ENCODE measurements around the gene VPS13C. TPM values are rescaled to one million over a fixed set of nuclear protein-coding genes. Genes with fewer than 3 reads are reported as not detected.
"Not testable (repeated sequence)": the region's sequence is repeated elsewhere in the genome, so short reads cannot be mapped to it uniquely, and the experiment has no call there.

Gene VPS13C
- total RNA-seq, 8 experiments from 2014 or later, result 31.2 to 166 (median 63.2) TPM

- in situ Hi-C loops (cut with MboI; ENCODE audit: low pct_unique_long_range_greater_than_20kb in 2 of 9, low sequenced_read_pairs in 9 of 9, unreplicated experiment in 9 of 9), result loop anchor here in 1 of 9 experiments (25.0 kb wide), 1 partner anchor 260 kb away; no protein-coding TSS in a partner anchor
- Histone ChIP-seq H3K4me3 (no peak overlapping the region), H3K4me1 (replicated peaks in 1 of 2) (no peaks in the 10 kb centered on the region), H3K27ac (no peak overlapping the region)
- WGBS, 10 experiments, result 83 to 100% (median 100%) methylated on average over 1 of the region's 1 CpG; no CpG with 5 or more reads in 4 of the 10 experiments
- ATAC-seq (replicated peaks in 6 of 8), result no peak
These were observed 7.5 kb downstream of the VPS13C start for GRCh38 chr15:62052713-62053112.

DNA sequence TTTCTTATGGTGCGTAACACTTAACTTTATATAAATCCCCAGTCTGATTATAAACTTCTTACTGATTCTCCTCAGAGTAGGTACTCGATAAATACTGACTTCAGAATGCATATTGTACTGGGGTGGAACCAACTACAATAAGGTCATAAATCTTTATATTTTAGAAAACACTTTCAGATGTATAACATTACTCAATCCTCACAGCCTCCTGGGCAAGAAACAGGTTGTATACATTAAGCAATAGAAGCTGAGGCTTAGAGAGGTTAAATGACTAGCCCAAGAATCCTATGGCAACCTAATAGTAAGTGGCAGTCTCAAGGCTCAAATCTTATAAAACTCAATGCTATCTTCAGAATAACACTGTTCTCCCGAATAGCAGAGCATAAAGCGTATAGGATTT lies 9.1 kb downstream of the VPS13C start:
- WGBS, 10 experiments, result 73 to 100% (median 94%) methylated on average over 1 to 4 of the region's 4 CpGs
- ATAC-seq (replicated peaks in 6 of 8), result no peak
- in situ Hi-C loops (cut with MboI; ENCODE audit: low pct_unique_long_range_greater_than_20kb in 2 of 9, low sequenced_read_pairs in 9 of 9, unreplicated experiment in 9 of 9), result loop anchor here in 1 of 9 experiments (25.0 kb wide), 1 partner anchor 261 kb away; no protein-coding TSS in a partner anchor

GRCh38 chr15:62050115-62050514 lies 10.1 kb downstream of the VPS13C start:
- 80 to 100% (median 100%) methylated on average over 1 of the region's 1 CpG; no CpG with 5 or more reads in 6 of the 10 experiments for WGBS, 10 experiments
- no peak for ATAC-seq (replicated peaks in 6 of 8)
- Histone ChIP-seq H3K4me3 (no peak overlapping the region), H3K27ac (no peak overlapping the region), H3K4me1 (replicated peaks in 1 of 2) (no peaks in the 10 kb centered on the region)
- in situ Hi-C loops (cut with MboI; ENCODE audit: low pct_unique_long_range_greater_than_20kb in 2 of 9, low sequenced_read_pairs in 9 of 9, unreplicated experiment in 9 of 9), result loop anchor here in 1 of 9 experiments (25.0 kb wide), 1 partner anchor 262 kb away; no protein-coding TSS in a partner anchor

More for the DNA sequence above, 9.1 kb downstream of the VPS13C start:
- H3K4me1 ChIP-seq (replicated peaks in 1 of 2), result no peaks in the 10 kb centered on the region
- no peak overlapping the region for H3K27ac ChIP-seq
- no peak overlapping the region for H3K4me3 ChIP-seq

- no CpG with 5 or more reads among the region's 4 CpGs for WGBS, 10 experiments
- in situ Hi-C loops (cut with MboI; ENCODE audit: low pct_unique_long_range_greater_than_20kb in 2 of 9, low sequenced_read_pairs in 9 of 9, unreplicated experiment in 9 of 9); ATAC-seq (replicated peaks in 6 of 8); H3K4me1 ChIP-seq (replicated peaks in 1 of 2); H3K4me3 ChIP-seq; H3K27ac ChIP-seq: not testable (repeated sequence)
These were observed 12.0 kb downstream of the VPS13C start for GRCh38 chr15:62048254-62048653.

- peak in 1 of 8 experiments; percentile 12 for ATAC-seq (replicated peaks in 6 of 8)
- in situ Hi-C loops (cut with MboI; ENCODE audit: low pct_unique_long_range_greater_than_20kb in 2 of 9, low sequenced_read_pairs in 9 of 9, unreplicated experiment in 9 of 9), result no loop called here
These were observed 12.9 kb downstream of the VPS13C start for GRCh38 chr15:62047282-62047827.

GRCh38 chr15:62046078-62046743 lies 14.0 kb downstream of the VPS13C start:
- peak in 1 of 8 experiments; percentile 78 for ATAC-seq (replicated peaks in 6 of 8)
- 57 to 96% (median 85%) methylated on average over 2 to 5 of the region's 5 CpGs for WGBS, 10 experiments
- no peak overlapping the region for H3K4me3 ChIP-seq

More at GRCh38 chr15:62047282-62047827, 12.9 kb downstream of the VPS13C start:
- H3K4me3 ChIP-seq, result no peak overlapping the region
- H3K4me1 ChIP-seq (replicated peaks in 1 of 2), result no peaks in the 10 kb centered on the region
- no peak overlapping the region for H3K27ac ChIP-seq
- WGBS, 10 experiments, result 60 to 100% (median 98%) methylated on average over 1 to 2 of the region's 2 CpGs; no CpG with 5 or more reads in 4 of the 10 experiments

GRCh38 chr15:62035256-62035924 lies 24.9 kb downstream of the VPS13C start:
- peak in 3 of 8 experiments; percentile 82 to 95 (median 93) for ATAC-seq (replicated peaks in 6 of 8)
- no peaks in the 10 kb centered on the region for H3K4me1 ChIP-seq (replicated peaks in 1 of 2)
- H3K4me3 ChIP-seq, result no peak overlapping the region
- 4 to 100% (median 82%) methylated on average over 1 to 2 of the region's 2 CpGs for WGBS, 10 experiments
- no peak overlapping the region for H3K27ac ChIP-seq
- in situ Hi-C loops (cut with MboI; ENCODE audit: low pct_unique_long_range_greater_than_20kb in 2 of 9, low sequenced_read_pairs in 9 of 9, unreplicated experiment in 9 of 9), result no loop called here

More at GRCh38 chr15:62046078-62046743, 14.0 kb downstream of the VPS13C start:
- Histone ChIP-seq H3K27ac (no peak overlapping the region), H3K4me1 (replicated peaks in 1 of 2) (no peaks in the 10 kb centered on the region)
- in situ Hi-C loops (cut with MboI; ENCODE audit: low pct_unique_long_range_greater_than_20kb in 2 of 9, low sequenced_read_pairs in 9 of 9, unreplicated experiment in 9 of 9), result no loop called here

DNA sequence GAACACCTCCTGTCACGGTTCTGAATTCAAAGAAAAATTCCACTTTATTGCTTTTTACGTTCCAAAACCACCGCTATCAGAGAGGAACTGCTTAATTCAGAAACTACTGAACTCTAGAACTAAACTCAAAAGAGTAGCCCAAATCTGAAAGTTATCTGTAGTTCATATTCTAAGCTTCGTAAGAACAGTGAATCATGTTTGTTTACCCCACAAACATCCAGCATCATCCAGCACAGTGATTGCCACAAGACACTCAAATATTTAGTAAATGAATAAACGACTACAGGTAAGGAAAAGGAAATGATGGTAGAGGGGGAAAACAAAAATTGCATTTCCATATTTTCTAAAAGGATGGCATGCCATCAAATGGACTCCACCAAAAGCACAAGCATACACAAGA lies 32.3 kb downstream of the VPS13C start:
- H3K4me3 ChIP-seq, result no peak overlapping the region
- no peaks in the 10 kb centered on the region for H3K4me1 ChIP-seq (replicated peaks in 1 of 2)
- in situ Hi-C loops (cut with MboI; ENCODE audit: low pct_unique_long_range_greater_than_20kb in 2 of 9, low sequenced_read_pairs in 9 of 9, unreplicated experiment in 9 of 9), result no loop called here
- 40 to 100% (median 95%) methylated on average over 2 to 5 of the region's 5 CpGs for WGBS, 10 experiments
- ATAC-seq (replicated peaks in 6 of 8), result no peak
- no peak overlapping the region for H3K27ac ChIP-seq

GRCh38 chr15:62027263-62027565 lies 33.0 kb downstream of the VPS13C start:
- ATAC-seq (replicated peaks in 6 of 8), result no peak
- no peaks in the 10 kb centered on the region for H3K4me1 ChIP-seq (replicated peaks in 1 of 2)
- in situ Hi-C loops (cut with MboI; ENCODE audit: low pct_unique_long_range_greater_than_20kb in 2 of 9, low sequenced_read_pairs in 9 of 9, unreplicated experiment in 9 of 9), result no loop called here
- 80 to 100% (median 97%) methylated on average over 1 to 3 of the region's 3 CpGs; no CpG with 5 or more reads in 1 of the 10 experiments for WGBS, 10 experiments
- no peak overlapping the region for H3K4me3 ChIP-seq
- no peak overlapping the region for H3K27ac ChIP-seq

DNA sequence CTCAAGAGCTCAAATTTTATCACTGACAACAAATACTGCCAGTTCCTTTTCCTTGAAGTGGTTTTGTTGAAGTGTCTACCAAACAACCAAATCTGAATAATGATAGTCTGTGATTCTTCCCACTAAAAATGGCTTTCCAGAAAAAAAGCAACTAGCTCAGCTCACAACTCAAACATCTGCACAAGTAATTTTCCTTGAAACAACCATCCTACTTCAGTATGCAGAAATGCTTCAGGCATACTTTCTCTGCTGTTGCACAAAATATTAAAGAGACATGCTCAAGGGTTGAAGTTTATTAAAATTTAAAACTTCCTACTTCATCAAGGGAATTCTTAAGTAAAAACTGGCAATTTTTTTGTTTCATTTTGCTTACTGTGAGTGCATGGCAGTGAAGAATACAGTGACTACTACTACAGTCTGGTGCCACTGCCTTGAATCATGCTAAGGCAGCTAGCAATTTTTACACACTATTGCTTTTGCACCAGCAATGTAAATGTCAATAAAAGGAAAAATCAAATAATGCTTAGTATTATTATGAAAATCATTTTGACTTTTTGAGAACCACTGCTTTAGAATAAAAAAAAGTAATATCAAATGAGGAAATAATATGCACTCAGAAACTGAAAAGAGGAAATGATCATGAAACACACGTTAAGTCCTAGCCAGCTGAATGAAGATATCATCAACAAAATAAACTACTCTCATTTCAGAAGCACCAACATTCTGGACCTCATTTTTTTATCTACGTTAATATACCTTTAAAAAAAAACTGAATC lies 33.6 kb downstream of the VPS13C start:
- in situ Hi-C loops (cut with MboI; ENCODE audit: low pct_unique_long_range_greater_than_20kb in 2 of 9, low sequenced_read_pairs in 9 of 9, unreplicated experiment in 9 of 9), result no loop called here
- WGBS, 10 experiments, result 33 to 100% (median 91%) methylated on average over 1 to 2 of the region's 2 CpGs; no CpG with 5 or more reads in 1 of the 10 experiments
- Histone ChIP-seq H3K27ac (no peak overlapping the region), H3K4me3 (no peak overlapping the region), H3K4me1 (replicated peaks in 1 of 2) (no peaks in the 10 kb centered on the region)
- peak in 3 of 8 experiments; percentile 34 to 58 (median 53) for ATAC-seq (replicated peaks in 6 of 8)

- Histone ChIP-seq H3K27ac (no peak overlapping the region), H3K4me1 (replicated peaks in 1 of 2) (no peaks in the 10 kb centered on the region), H3K4me3 (no peak overlapping the region)
- in situ Hi-C loops (cut with MboI; ENCODE audit: low pct_unique_long_range_greater_than_20kb in 2 of 9, low sequenced_read_pairs in 9 of 9, unreplicated experiment in 9 of 9), result no loop called here
- no peak for ATAC-seq (replicated peaks in 6 of 8)
- 95 to 100% (median 100%) methylated on average over 1 to 3 of the region's 3 CpGs; no CpG with 5 or more reads in 1 of the 10 experiments for WGBS, 10 experiments
These were observed 38.2 kb downstream of the VPS13C start for GRCh38 chr15:62021991-62022600.

GRCh38 chr15:62020576-62021160 lies 39.6 kb downstream of the VPS13C start:
- no peak for ATAC-seq (replicated peaks in 6 of 8)
- Histone ChIP-seq H3K4me3 (no peak overlapping the region), H3K4me1 (replicated peaks in 1 of 2) (no peaks in the 10 kb centered on the region), H3K27ac (no peak overlapping the region)
- WGBS, 10 experiments, result 80 to 100% (median 96%) methylated on average over 1 to 3 of the region's 3 CpGs; no CpG with 5 or more reads in 1 of the 10 experiments
- in situ Hi-C loops (cut with MboI; ENCODE audit: low pct_unique_long_range_greater_than_20kb in 2 of 9, low sequenced_read_pairs in 9 of 9, unreplicated experiment in 9 of 9), result no loop called here
